Amniotic stem cell (primary cell): ENCODE data around the gene FAM107B.
A peak's percentile ranks its signal among the peaks of the same experiment; 100 is the strongest.
"Not testable (repeated sequence)": the region's sequence is repeated elsewhere in the genome, so short reads cannot be mapped to it uniquely, and the experiment has no call there.

Experiments
- DNase-seq: peaks from one replicate; lab custom pipeline; 2025; lab: John Stamatoyannopoulos, UW

The FAM107B gene

DNA sequence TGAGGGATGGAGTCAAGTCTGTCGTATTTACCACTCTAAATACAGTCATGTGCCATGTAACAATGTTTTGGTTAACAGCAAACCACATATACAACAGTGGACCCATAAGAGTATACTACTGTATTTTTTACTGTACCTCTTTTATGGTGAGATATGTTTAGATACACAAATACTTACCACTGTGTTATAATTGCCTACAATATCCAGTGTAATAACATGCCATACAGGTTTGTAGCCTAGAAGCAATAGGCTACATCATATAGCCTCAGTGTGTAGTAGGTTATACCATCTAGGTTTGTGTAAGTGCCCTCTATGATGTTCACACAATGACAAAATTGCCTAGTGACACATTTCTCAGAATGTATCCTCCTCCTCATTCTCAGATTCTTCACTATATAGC is 110.4 kb downstream of the FAM107B start:
- no peak for DNase-seq

- no peak for DNase-seq
These were observed 112.9 kb downstream of the FAM107B start for GRCh38 chr10:14661818-14662217.

DNA sequence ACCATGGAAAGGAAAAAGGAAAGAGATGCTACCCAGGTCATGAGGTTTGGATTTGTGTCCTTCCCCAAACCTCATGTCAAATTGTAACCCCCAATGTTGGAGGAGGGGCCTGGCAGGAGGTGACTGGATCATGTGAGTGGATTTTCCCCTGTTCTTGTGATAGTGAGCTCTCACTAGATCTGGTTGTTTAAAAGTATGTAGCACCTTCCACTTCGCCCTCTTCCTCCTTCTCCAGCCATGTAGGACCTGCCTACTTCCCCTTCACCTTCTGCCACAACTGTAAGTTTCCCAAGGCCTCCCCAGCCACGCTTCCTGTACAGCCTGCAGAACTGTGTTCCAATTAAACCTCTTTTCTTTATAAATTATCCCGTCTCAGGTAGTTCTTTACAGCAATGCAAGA is 113.9 kb downstream of the FAM107B start:
- DNase-seq = no peak

- no peak for DNase-seq
These were observed 115.0 kb downstream of the FAM107B start for GRCh38 chr10:14659626-14660196.

- not testable (repeated sequence) for DNase-seq
These were observed 115.6 kb downstream of the FAM107B start for GRCh38 chr10:14659137-14659536.

GRCh38 chr10:14658331-14659127 is 116.2 kb downstream of the FAM107B start:
- peak; percentile 65 for DNase-seq

DNA sequence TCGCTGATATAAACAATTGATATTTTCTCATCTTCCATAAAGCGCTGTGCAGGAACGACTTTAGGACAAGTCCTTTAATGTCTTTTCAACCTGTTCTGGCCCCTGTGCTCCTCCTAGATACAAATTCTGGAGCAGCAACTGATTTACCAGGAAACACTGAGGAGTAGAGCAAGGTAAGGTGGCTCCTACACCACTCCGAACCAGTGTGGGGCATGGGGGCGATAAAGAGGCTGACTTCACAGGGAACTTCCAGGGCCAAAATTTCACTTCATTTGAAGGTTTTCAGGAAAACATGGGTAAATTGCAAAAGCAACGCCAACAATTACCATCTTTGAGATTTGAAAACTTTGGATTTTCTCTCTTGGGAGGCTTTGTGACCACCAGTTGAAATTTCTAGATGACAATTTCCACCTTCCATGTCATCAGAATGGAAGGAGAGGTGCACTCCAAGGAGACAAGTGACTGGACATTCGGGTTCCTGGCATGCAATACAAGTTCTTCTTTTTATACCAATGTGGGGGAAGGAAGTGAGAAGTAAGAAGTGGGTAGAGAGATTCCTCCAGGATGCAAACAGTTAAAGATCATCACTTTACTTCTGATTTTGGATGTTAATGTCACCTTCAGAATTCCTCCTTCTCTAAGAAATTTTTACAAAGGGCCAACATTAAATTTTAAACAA is 118.5 kb downstream of the FAM107B start:
- DNase-seq = no peak

- DNase-seq = no peak
These were observed 119.8 kb downstream of the FAM107B start for GRCh38 chr10:14654821-14655382.

GRCh38 chr10:14653271-14654161 is 121.2 kb downstream of the FAM107B start:
- peak; percentile 72 for DNase-seq

DNA sequence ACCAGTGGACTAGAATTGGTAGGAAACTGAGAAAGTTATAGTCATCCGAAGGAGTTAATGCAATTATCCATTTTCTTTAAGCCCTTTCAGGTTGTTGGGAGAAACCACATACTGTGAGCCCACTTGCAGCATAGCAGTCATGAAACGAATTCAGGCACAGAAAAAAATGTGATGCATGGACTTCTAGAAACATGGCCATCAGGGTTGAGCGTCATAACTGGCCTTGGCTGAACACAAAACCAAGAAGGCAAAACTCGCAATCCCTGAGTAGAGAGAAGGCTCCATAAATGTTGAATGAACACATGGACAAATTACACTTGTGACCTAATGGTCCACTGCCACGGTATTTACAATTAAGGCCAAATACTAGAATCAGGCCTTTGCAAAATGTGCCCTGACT is 121.9 kb downstream of the FAM107B start:
- no peak for DNase-seq

DNA sequence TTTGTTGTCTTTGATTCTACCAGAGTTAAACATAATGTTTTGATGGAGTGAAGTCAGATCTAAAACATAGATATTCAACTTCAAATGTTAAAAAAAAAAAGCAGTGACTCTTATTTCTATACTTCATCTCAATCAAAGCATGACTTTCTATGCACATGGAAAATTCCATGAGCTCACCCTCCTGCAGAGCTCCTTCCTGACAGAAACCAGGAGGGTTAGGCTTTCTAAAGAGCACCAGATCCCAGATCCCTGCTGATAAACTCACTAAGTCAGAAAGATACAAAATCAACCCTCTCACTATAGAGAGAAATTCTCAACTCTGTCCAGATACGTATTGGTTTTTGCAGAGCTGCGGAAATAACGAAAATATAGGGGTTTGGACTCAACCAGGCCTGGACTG is 122.6 kb downstream of the FAM107B start:
- no peak for DNase-seq

GRCh38 chr10:14649739-14650138 is 125.0 kb downstream of the FAM107B start:
- DNase-seq = no peak

DNA sequence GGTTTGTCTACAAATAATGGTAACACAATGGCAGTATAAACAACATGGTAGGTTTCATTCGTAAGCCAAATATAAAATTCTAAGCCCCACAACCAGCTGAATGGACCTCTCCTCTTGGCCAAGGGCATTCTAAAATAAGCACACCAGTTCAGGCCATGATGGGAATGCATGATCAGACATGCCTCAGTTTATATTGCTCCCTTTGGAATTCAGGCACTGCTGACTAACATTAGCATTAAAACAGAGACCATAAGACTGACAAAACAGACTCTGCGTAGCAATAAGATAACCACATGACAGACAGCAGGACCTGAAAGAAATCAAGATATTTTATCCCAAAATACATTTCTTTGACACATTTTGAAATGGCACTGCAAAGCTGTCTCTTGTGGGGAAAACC is 125.8 kb downstream of the FAM107B start:
- DNase-seq = no peak

DNA sequence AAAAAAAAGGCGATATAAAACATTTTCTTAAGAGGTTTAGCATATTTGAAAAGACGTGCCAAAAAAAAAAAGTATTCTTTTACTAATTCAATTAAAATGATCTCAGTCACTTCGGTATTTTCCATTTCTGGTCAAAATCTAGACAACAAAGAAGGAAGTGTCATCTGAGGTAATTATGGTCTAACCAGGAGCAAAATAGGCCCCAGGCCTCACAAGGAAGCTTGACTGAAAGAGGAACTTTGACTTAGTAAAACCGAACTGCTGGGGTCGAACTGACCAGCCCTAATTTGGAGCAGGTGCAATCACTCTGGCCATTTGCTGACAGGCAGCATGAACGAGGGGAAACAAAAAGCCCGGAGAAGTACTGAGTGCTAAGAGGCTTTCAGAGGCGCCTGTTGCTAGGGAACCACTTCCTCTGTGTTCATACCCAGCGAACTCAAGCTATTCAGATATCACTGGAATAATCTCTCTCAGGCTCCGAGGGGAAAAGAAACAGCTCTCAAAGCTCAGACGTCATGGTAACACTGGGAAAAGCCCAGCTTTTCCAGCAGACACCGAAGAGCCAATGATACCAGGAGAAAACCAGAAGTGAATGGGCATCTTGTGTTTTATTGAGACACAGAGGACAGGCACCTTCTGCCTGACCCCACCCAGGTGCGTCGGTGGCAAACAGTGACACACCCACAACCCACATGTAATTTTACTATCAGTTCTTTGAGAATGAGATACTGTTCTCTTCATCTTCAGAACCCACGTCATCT is 126.5 kb downstream of the FAM107B start:
- peak; percentile 81 for DNase-seq

DNA sequence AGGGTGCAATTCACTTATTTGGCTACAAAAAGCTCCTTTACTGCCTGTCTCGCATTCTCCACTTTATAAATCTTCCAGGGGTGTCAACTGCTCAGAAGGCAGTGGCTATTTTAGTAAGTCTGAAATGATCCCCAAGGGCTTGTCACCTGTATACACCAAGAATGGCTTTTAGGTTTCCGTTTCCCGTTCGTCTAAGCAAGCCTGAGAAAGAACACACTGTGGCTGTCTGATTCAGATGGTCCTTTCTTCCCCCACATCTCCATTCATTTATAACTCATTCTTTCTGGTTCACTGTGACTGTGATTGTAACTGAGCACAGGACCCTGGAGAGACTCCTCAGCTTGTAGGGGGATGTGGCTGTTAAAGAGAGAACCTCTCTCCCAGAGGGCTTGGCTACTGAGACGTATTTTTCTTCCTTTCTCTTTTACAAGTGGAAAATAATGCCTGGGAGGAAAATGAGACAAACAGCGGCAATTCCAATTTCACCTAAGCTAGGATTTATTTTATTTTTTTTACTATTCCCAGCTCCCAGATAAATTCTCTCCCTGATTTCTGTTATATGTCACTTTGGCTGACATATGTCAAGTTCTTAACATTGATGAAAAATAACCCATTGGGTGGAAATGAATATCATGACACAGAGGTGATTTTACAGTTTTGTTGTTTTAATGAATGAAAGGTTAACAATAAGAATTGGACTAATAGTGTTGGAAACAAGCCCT is 129.3 kb downstream of the FAM107B start:
- no peak for DNase-seq

- DNase-seq = no peak
These were observed 135.1 kb downstream of the FAM107B start for GRCh38 chr10:14639637-14640036.

DNA sequence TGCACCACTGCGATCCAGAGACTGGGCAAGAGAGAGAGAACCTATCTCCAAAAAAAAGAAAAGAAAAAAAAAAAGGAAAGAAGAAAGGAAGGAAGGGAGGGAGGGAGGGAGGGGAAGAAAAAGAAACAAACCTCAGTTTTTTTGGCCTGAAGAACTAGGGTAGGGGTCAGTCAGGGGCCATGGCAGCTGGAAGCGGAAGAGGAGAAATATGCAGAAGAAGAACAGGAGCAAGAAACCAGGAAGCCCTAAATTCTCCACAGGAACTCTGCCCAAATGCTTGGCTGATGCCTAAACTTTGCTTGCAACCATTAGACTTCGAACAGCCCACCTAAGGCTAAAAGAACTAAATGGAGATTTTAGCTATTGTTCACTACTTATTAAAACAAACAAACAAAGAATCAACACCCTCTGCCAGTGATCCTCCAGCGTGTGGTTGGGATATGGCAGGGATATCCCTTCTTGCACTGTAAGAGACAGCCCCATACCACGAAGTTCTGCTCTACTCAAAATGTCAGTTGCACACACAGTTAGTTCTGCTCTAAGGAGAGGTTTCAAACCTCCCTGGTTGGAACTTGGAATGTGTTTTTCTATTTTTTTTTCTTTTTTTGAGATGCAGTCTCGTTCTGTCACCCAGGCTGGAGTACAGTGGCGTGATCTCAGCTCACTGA is 139.5 kb downstream of the FAM107B start:
- no peak for DNase-seq

DNA sequence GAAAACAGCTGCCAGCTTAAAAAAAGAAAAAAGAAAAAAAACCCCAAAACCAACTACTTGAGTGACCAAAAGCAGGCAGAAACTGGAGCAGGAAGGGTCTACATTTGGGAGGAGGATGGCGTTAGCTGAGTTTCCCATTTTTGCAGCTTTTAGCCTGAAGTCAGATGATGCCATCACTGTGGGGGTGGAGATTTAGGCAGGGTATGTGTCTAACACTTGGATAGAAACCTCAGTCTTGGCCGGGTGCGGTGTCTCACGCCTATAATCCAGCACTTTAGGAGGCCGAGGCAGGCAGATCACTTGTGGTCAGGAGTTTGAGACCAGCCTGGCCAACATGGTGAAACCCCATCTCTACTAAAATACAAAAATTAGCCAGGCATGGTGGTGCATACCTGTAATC is 140.1 kb downstream of the FAM107B start:
- DNase-seq = not testable (repeated sequence)

DNA sequence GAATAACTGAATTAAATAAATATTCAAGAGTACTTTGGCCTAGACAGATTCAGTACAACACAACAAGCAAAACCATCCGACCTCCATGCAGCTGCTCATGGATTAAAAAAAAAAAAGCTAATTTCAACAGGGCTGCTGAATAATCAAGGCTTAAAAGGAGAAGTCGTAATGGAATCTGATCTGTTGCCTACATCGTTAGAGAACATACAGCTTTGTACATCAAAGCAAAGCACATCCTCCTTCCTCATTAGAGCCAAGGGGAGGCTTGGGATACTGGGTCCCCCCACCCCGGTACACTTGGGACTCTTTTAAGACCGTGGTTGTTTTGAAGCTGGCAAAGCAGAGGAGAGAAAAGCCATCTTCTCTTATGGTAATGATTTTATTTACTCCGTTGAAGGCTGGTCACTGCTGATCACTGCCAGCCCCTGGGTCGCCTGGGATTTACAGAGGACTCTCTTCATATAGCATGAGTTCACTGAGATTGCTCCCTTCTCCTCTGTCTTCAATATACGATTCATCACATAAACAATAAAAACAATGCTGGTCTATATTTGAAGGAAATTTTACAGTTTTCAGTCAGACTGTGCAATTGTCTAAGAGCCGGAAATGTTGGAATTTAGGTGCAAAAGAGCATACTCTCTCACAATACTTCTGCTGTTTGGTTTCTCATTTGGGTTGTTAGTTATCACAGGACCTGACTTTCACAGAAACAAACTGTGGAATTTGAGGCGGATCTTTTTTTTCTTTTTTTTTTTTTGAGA is 148.8 kb downstream of the FAM107B start:
- DNase-seq = no peak
